Measurements from ENCODE around the gene CORIN. TPM values are rescaled to one million over a fixed set of nuclear protein-coding genes. Genes with fewer than 3 reads are reported as not detected.

Gene CORIN
- total and polyA plus RNA-seq, 4 donors: 0.15 to 9.1 (median 1.0) TPM

DNA sequence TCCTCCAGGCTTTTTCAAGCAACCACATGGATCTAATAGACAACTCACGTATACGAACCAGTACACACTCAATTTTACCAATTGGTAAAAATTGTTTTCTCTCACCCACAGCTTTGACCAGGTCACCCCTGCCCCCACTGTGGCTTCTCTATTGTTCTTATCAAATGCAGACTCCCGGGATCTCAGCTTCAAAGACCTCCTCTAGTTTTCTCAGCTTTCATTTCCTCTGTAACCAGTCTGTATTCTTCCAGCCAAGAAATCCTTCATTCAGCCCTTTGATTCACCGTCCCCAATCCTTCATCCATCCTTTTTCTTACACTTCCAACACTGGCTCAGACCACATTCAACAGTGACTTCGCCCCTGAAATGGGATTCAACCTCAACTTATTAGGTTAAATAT lies 120.7 kb downstream of the CORIN start:
- 71 to 83% methylated on average over 5 of the region's 5 CpGs for WGBS, 2 donors
- no peaks in the 10 kb centered on the region for H3K27me3 ChIP-seq (ENCODE audit: control insufficient read depth in 3 of 3, insufficient read depth in 3 of 3, low read length in 2 of 3)
- peaks cover 0 to 2% (median 0%) of the 10 kb centered on the region in 4 donors for H3K36me3 ChIP-seq (ENCODE audit: control insufficient read depth in 4 of 4, insufficient read depth in 4 of 4, low read length in 4 of 4)
- ATAC-seq (ENCODE audit: insufficient read depth, low FRiP score): no peak
- H3K27ac ChIP-seq (ENCODE audit: low read depth in 1 of 2, low read length in 1 of 2): no peak overlapping the region
- TF ChIP-seq, protein P1, sequence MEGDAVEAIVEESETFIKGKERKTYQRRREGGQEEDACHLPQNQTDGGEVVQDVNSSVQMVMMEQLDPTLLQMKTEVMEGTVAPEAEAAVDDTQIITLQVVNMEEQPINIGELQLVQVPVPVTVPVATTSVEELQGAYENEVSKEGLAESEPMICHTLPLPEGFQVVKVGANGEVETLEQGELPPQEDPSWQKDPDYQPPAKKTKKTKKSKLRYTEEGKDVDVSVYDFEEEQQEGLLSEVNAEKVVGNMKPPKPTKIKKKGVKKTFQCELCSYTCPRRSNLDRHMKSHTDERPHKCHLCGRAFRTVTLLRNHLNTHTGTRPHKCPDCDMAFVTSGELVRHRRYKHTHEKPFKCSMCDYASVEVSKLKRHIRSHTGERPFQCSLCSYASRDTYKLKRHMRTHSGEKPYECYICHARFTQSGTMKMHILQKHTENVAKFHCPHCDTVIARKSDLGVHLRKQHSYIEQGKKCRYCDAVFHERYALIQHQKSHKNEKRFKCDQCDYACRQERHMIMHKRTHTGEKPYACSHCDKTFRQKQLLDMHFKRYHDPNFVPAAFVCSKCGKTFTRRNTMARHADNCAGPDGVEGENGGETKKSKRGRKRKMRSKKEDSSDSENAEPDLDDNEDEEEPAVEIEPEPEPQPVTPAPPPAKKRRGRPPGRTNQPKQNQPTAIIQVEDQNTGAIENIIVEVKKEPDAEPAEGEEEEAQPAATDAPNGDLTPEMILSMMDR (IDR thresholded peaks at IDR 0.05; ENCODE audit: control extremely low read depth, extremely low read depth): no peak
- H3K9ac ChIP-seq (ENCODE audit: insufficient read depth in 1 of 2, low read length in 2 of 2): no peak overlapping the region
- no peak overlapping the region for H3K4me3 ChIP-seq
- no peaks in the 10 kb centered on the region for H3K9me3 ChIP-seq (ENCODE audit: control insufficient read depth in 4 of 4, insufficient read depth in 3 of 4, low read length in 3 of 4)
- no peak for DNase-seq
- peaks cover 0 to 13% (median 7%) of the 10 kb centered on the region in 5 donors for H3K4me1 ChIP-seq (ENCODE audit: control insufficient read depth in 5 of 5, insufficient read depth in 5 of 5, low read length in 5 of 5)

DNA sequence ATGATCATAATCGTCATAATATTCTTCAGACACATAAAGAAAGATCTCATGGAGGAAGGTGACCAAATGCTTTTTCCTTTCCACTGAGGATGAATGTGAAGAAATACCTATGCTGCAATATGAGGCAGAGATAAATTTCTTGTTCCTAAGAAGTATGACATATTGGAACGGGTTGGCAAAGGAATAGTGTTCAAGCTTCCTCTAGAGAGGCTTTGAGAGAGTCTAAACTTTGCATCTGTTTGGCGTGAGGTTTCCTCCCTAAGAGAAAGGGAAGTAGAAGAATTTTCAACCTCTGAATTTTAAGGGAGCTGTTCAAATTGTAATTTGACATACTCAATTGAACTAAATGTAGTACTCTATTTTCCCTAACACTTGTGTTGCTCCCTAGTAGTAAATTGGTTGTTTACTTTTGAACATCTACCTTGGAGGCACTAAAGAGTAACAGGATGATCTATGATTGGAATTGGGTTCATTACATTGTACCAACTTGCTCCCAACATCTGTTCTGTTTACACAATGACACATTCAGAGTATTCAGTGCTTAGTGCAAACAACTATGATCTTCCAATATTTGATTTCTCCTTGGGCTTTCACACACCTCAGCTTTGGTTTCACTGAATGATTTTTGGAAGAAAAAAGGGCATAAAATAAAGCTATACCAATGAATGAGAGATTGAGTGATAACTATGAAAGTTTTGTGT lies 122.0 kb downstream of the CORIN start:
- no peak overlapping the region for H3K9ac ChIP-seq (ENCODE audit: insufficient read depth in 1 of 2, low read length in 2 of 2)
- no peak for ATAC-seq (ENCODE audit: insufficient read depth, low FRiP score)
- H3K9me3 ChIP-seq (ENCODE audit: control insufficient read depth in 4 of 4, insufficient read depth in 3 of 4, low read length in 3 of 4): no peaks in the 10 kb centered on the region
- H3K27me3 ChIP-seq (ENCODE audit: control insufficient read depth in 3 of 3, insufficient read depth in 3 of 3, low read length in 2 of 3): no peaks in the 10 kb centered on the region
- WGBS, 2 donors: 21 to 45% methylated on average over 3 of the region's 3 CpGs
- H3K36me3 ChIP-seq (ENCODE audit: control insufficient read depth in 4 of 4, insufficient read depth in 4 of 4, low read length in 4 of 4): peaks cover 0 to 2% (median 0%) of the 10 kb centered on the region in 4 donors
- peaks cover 0 to 17% (median 7%) of the 10 kb centered on the region in 5 donors for H3K4me1 ChIP-seq (ENCODE audit: control insufficient read depth in 5 of 5, insufficient read depth in 5 of 5, low read length in 5 of 5)
- no peak overlapping the region for H3K27ac ChIP-seq (ENCODE audit: low read depth in 1 of 2, low read length in 1 of 2)
- DNase-seq: no peak
- H3K4me3 ChIP-seq: no peak overlapping the region
- TF ChIP-seq, protein P1 (IDR thresholded peaks at IDR 0.05; ENCODE audit: control extremely low read depth, extremely low read depth): no peak

DNA sequence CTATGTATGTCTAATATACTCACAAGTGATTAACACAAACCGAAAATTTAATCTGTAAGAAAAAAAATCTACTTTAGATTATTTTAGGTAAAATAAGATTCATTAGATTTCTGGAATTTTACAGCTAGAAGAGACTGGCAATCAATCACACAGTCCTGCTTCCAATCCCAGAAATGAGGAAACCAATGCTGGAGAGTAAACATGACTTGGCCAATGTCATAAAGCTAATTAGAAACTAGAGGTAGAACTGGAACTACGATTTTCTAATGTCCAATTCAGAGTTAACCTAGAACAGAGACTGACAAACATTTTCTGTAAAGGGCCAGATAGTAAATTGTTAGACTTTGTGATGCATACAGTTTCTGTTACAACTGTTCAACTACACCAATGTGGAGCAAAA lies 123.6 kb downstream of the CORIN start:
- Histone ChIP-seq H3K4me1 (ENCODE audit: control insufficient read depth in 5 of 5, insufficient read depth in 5 of 5, low read length in 5 of 5) (peaks cover 0 to 17% (median 7%) of the 10 kb centered on the region in 5 donors), H3K9me3 (ENCODE audit: control insufficient read depth in 4 of 4, insufficient read depth in 3 of 4, low read length in 3 of 4) (no peaks in the 10 kb centered on the region), H3K9ac (ENCODE audit: insufficient read depth in 1 of 2, low read length in 2 of 2) (no peak overlapping the region), H3K27me3 (ENCODE audit: control insufficient read depth in 3 of 3, insufficient read depth in 3 of 3, low read length in 2 of 3) (no peaks in the 10 kb centered on the region), H3K4me3 (no peak overlapping the region), H3K36me3 (ENCODE audit: control insufficient read depth in 4 of 4, insufficient read depth in 4 of 4, low read length in 4 of 4) (peaks cover 0 to 2% (median 0%) of the 10 kb centered on the region in 4 donors), H3K27ac (ENCODE audit: low read depth in 1 of 2, low read length in 1 of 2) (no peak overlapping the region)
- no peak for DNase-seq
- WGBS, 2 donors: 74 to 87% methylated on average over 2 of the region's 2 CpGs
- ATAC-seq (ENCODE audit: insufficient read depth, low FRiP score): no peak
- TF ChIP-seq, protein P1 (IDR thresholded peaks at IDR 0.05; ENCODE audit: control extremely low read depth, extremely low read depth): no peak

All from lung (tissue), 12 donors.